ENCODE data around the gene GRK5.

GRCh38 chr10:119203006-119203405, 4.4 kb upstream of the GRK5 start:
- TF ChIP-seq POLR2A (IDR thresholded peaks at IDR 0.05) (no peak), EP300 (IDR thresholded peaks at IDR 0.05) (no peak), CTCF (IDR thresholded peaks at IDR 0.05) (no peak), POLR2AphosphoS5 (IDR thresholded peaks at IDR 0.05) (no peak)

All from sigmoid colon (tissue), 4 donors.